NCI-H1105 (cell line): Measurements from ENCODE around the gene TARBP1.
"Not testable (repeated sequence)": the region's sequence is repeated elsewhere in the genome, so short reads cannot be mapped to it uniquely, and the experiment has no call there.

Source experiments
- DNase-seq: peaks from one replicate; lab custom pipeline; 2025; lab: John Stamatoyannopoulos, UW

Gene TARBP1

GRCh38 chr1:234437423-234438171 is 41.4 kb downstream of the TARBP1 start:
- no peak for DNase-seq

GRCh38 chr1:234435620-234436019 is 43.4 kb downstream of the TARBP1 start:
- no peak for DNase-seq

- DNase-seq: no peak
Measured at GRCh38 chr1:234434706-234435105, 44.3 kb downstream of the TARBP1 start.

- no peak for DNase-seq
Measured at GRCh38 chr1:234433563-234434285, 45.3 kb downstream of the TARBP1 start.

- no peak for DNase-seq
Measured at GRCh38 chr1:234431255-234431654, 47.7 kb downstream of the TARBP1 start.

GRCh38 chr1:234430691-234431090 is 48.3 kb downstream of the TARBP1 start:
- no peak for DNase-seq

- DNase-seq: no peak
Measured at GRCh38 chr1:234429434-234429806, 49.6 kb downstream of the TARBP1 start.

- no peak for DNase-seq
Measured at GRCh38 chr1:234427950-234428646, 50.9 kb downstream of the TARBP1 start.

GRCh38 chr1:234413990-234414389 is 65.0 kb downstream of the TARBP1 start:
- no peak for DNase-seq

GRCh38 chr1:234413485-234413884 is 65.5 kb downstream of the TARBP1 start:
- DNase-seq: no peak

GRCh38 chr1:234412830-234413229 is 66.1 kb downstream of the TARBP1 start:
- no peak for DNase-seq

- DNase-seq: no peak
Measured at GRCh38 chr1:234409328-234409727, 69.7 kb downstream of the TARBP1 start.

GRCh38 chr1:234408757-234409156 is 70.2 kb downstream of the TARBP1 start:
- no peak for DNase-seq

- DNase-seq: no peak
Measured at GRCh38 chr1:234406871-234407270, 72.1 kb downstream of the TARBP1 start.

GRCh38 chr1:234405676-234406075 is 73.3 kb downstream of the TARBP1 start:
- no peak for DNase-seq

GRCh38 chr1:234402939-234403338 is 76.0 kb downstream of the TARBP1 start:
- DNase-seq: no peak

GRCh38 chr1:234401658-234402057 is 77.3 kb downstream of the TARBP1 start:
- no peak for DNase-seq

- no peak for DNase-seq
Measured at GRCh38 chr1:234400773-234401172, 78.2 kb downstream of the TARBP1 start.

GRCh38 chr1:234399515-234399914 is 79.5 kb downstream of the TARBP1 start:
- not testable (repeated sequence) for DNase-seq

- no peak for DNase-seq
Measured at GRCh38 chr1:234398849-234399381, 80.1 kb downstream of the TARBP1 start.

GRCh38 chr1:234397732-234398131 is 81.2 kb downstream of the TARBP1 start:
- DNase-seq: no peak

GRCh38 chr1:234396871-234397270 is 82.1 kb downstream of the TARBP1 start:
- no peak for DNase-seq

GRCh38 chr1:234396092-234396491 is 82.9 kb downstream of the TARBP1 start:
- DNase-seq: no peak
